K562 treated with DMSO at 1 percent for 4 hours (cell line): ENCODE measurements around the gene LARP4. TPM values are rescaled to one million over a fixed set of nuclear protein-coding genes. Genes with fewer than 3 reads are reported as not detected.

Experiments
- total RNA-seq: library from RNA; unstranded; fragments of 300-600 nt; gene quantifications from 2 replicates; pipeline ENCODE4 v1.2.3, GENCODE V29; 2022; ENCODE audit not compliant: insufficient read depth

The LARP4 gene
- total RNA-seq, result 18.4 and 28.1 TPM in 2 replicates

GRCh38 chr12:50400638-50401499 is at the start of gene LARP4:
LARP4 (plus strand) TSS chr12:50400885; CDS start chr12:50401011, 126 bp downstream.

GRCh38 chr12:50504798-50505674 is 104.4 kb downstream of the LARP4 start, which contains the start of gene DIP2B:
DIP2B (plus strand) TSS chr12:50504985; CDS start chr12:50505141, 156 bp downstream.

Other genes starting within 250 kb of the LARP4 start
- gene CERS5, start 233.5 kb upstream of the LARP4 start, total RNA-seq, result 20.9 and 24.8 TPM in 2 replicates
- gene LIMA1, start 117.4 kb upstream of the LARP4 start, total RNA-seq, result 14.2 and 16.8 TPM in 2 replicates
- 0.08 TPM in 1 of 2 replicates, not detected in the other for gene FAM186A, start 4.3 kb upstream of the LARP4 start, total RNA-seq
- gene DIP2B, start 104.1 kb downstream of the LARP4 start, total RNA-seq, result 9.8 and 12.7 TPM in 2 replicates